HL-60 (cell line): ENCODE results near the gene MRPS2.

Experiments
- CTCF ChIP-seq: IDR thresholded peaks from one replicate; pipeline ENCODE4 v1.5.1; 2011; ENCODE audit warnings: low read length, control low read depth, inconsistent platforms; ENCODE audit not compliant: insufficient read depth
- REST ChIP-seq: IDR thresholded peaks from 2 replicates; pipeline ENCODE4 v1.6.1; 2012; ENCODE audit warnings: low read depth; ENCODE audit not compliant: insufficient replicate concordance

- no peak for TF ChIP-seq CTCF
- no peak for TF ChIP-seq REST
These were observed 984 bp upstream of the MRPS2 start for GRCh38 chr9:135499326-135500070.
